HG03045 (cell line): Measurements from ENCODE around the gene CLINT1.

Experiments used
- ATAC-seq: cut with Tn5 transposase; IDR thresholded peaks from one replicate; pipeline ENCODE4 v1.9.1; 2021; ENCODE audit warnings: mild to moderate bottlenecking, moderate library complexity; ENCODE audit not compliant: unreplicated experiment

Gene CLINT1

GRCh38 chr5:157766442-157766841, 92.5 kb downstream of the CLINT1 start:
- ATAC-seq, result no peak

- no peak for ATAC-seq
Measured at GRCh38 chr5:157764531-157764930, 94.4 kb downstream of the CLINT1 start.

GRCh38 chr5:157761690-157762621, 97.0 kb downstream of the CLINT1 start:
- peak; percentile 67 for ATAC-seq

GRCh38 chr5:157758706-157759105, 100.2 kb downstream of the CLINT1 start:
- no peak for ATAC-seq

GRCh38 chr5:157756122-157756521, 102.8 kb downstream of the CLINT1 start:
- ATAC-seq, result no peak

- no peak for ATAC-seq
Measured at GRCh38 chr5:157750320-157750719, 108.6 kb downstream of the CLINT1 start.

GRCh38 chr5:157749462-157749799, 109.5 kb downstream of the CLINT1 start:
- no peak for ATAC-seq

- ATAC-seq, result no peak
Measured at GRCh38 chr5:157748760-157749461, 110.0 kb downstream of the CLINT1 start.

GRCh38 chr5:157747766-157748700, 110.9 kb downstream of the CLINT1 start:
- ATAC-seq, result no peak

- no peak for ATAC-seq
Measured at GRCh38 chr5:157747173-157747740, 111.7 kb downstream of the CLINT1 start.

- no peak for ATAC-seq
Measured at GRCh38 chr5:157745041-157745456, 113.9 kb downstream of the CLINT1 start.

GRCh38 chr5:157744051-157745011, 114.6 kb downstream of the CLINT1 start:
- ATAC-seq, result no peak

- ATAC-seq, result peak; percentile 91
Measured at GRCh38 chr5:157743163-157744050, 115.5 kb downstream of the CLINT1 start, which contains the start of gene LSM11. TSS of gene LSM11 (plus strand) at chr5:157743712. CDS start at chr5:157743751, 39 bp downstream.

- no peak for ATAC-seq
Measured at GRCh38 chr5:157741131-157741530, 117.8 kb downstream of the CLINT1 start.

GRCh38 chr5:157740229-157740610, 118.7 kb downstream of the CLINT1 start:
- no peak for ATAC-seq

GRCh38 chr5:157739388-157740228, 119.3 kb downstream of the CLINT1 start:
- no peak for ATAC-seq

GRCh38 chr5:157735991-157736390, 123.0 kb downstream of the CLINT1 start:
- ATAC-seq, result no peak
